CD8-positive, alpha-beta memory T cell (primary cell): Measurements from ENCODE around the gene GANC. TPM values are rescaled to one million over a fixed set of nuclear protein-coding genes. Genes with fewer than 3 reads are reported as not detected.

ENCODE experiments used
- CTCF ChIA-PET: fragments of 350-600 bp; sonication (Branson Sonifier 250); formaldehyde crosslinking; loops from one replicate; lab custom pipeline; 2021; ENCODE audit warnings: antibody characterized with exemption; lab: Charles Lee
- POLR2A ChIA-PET: fragments of 350-600 bp; sonication (Branson Sonifier 250); formaldehyde crosslinking; loops from one replicate; lab custom pipeline; 2021; ENCODE audit warnings: antibody characterized with exemption; lab: Charles Lee
- DNase-seq, 5 donors: peaks; one replicate each; pipeline versions ENCODE4 v3.0.0 to v3.0.0-alpha.2; 2020 to 2022; ENCODE audit warnings: mixed read lengths in 1 of 5
- H3K27ac ChIP-seq: one replicate; pipeline ENCODE4 v1.7.0; 2013; ENCODE audit warnings: low read depth, mild to moderate bottlenecking, low read length, moderate library complexity
- H3K27me3 ChIP-seq: 2 replicates; pipeline ENCODE4 v1.7.0; 2013; ENCODE audit warnings: low read length, mild to moderate bottlenecking; ENCODE audit not compliant: insufficient read depth, poor library complexity, severe bottlenecking
- H3K36me3 ChIP-seq: 2 replicates; pipeline ENCODE4 v1.7.0; 2013; ENCODE audit warnings: mild to moderate bottlenecking, low read length, moderate library complexity; ENCODE audit not compliant: insufficient read depth
- H3K4me1 ChIP-seq: 2 replicates; pipeline ENCODE4 v1.7.0; 2013; ENCODE audit warnings: mild to moderate bottlenecking, low read length, moderate library complexity; ENCODE audit not compliant: insufficient read depth
- H3K4me3 ChIP-seq: 2 replicates; pipeline ENCODE4 v1.7.0; 2013; ENCODE audit warnings: mild to moderate bottlenecking, low read length
- H3K9me3 ChIP-seq: 2 replicates; pipeline ENCODE4 v1.7.0; 2013; ENCODE audit warnings: mild to moderate bottlenecking, low read length
- H3K27ac Mint-ChIP-seq, 8 donors: one replicate each; pipeline ENCODE4 v1.8.0; 2020 to 2021; ENCODE audit warnings: mixed read lengths in 8 of 8, mild to moderate bottlenecking in 6 of 8, inconsistent platforms in 3 of 8, moderate library complexity in 3 of 8
- H3K27me3 Mint-ChIP-seq, 2 donors: one replicate each; pipeline ENCODE4 v1.8.0; 2020 to 2021; ENCODE audit warnings: mixed read lengths in 2 of 2, mild to moderate bottlenecking in 1 of 2, moderate library complexity in 1 of 2
- H3K36me3 Mint-ChIP-seq, 3 donors: one replicate each; pipeline ENCODE4 v1.8.0; 2020 to 2021; ENCODE audit warnings: mixed read lengths in 3 of 3, inconsistent platforms in 1 of 3, mild to moderate bottlenecking in 1 of 3
- H3K4me1 Mint-ChIP-seq, 3 donors: one replicate each; pipeline ENCODE4 v1.8.0; 2020 to 2021; ENCODE audit warnings: mixed read lengths in 3 of 3, inconsistent platforms in 1 of 3, mild to moderate bottlenecking in 1 of 3
- H3K4me3 Mint-ChIP-seq, 7 donors: one replicate each; pipeline ENCODE4 v1.8.0; 2020 to 2021; ENCODE audit warnings: mixed read lengths in 7 of 7, mild to moderate bottlenecking in 6 of 7, moderate library complexity in 4 of 7, inconsistent platforms in 2 of 7
- H3K9me3 Mint-ChIP-seq, 5 donors: one replicate each; pipeline ENCODE4 v1.8.0; 2020 to 2022; ENCODE audit warnings: mixed read lengths in 5 of 5, mild to moderate bottlenecking in 3 of 5, moderate library complexity in 2 of 5, inconsistent platforms in 1 of 5
- polyA plus RNA-seq: library from polyadenylated mRNA; unstranded; fragments of 300-500 nt; fragmentation: Illumina TruSeq; gene quantifications from one replicate; pipeline ENCODE4 v1.2.3, GENCODE V29; 2021
- total RNA-seq, 2 experiments: library from RNA; stranded (reverse); gene quantifications; one replicate each; pipeline ENCODE4 v1.2.3, GENCODE V29; 2021

Gene GANC
- total and polyA plus RNA-seq, 3 experiments from 2014 or later = 12.2 to 19.0 (median 18.0) TPM

DNA sequence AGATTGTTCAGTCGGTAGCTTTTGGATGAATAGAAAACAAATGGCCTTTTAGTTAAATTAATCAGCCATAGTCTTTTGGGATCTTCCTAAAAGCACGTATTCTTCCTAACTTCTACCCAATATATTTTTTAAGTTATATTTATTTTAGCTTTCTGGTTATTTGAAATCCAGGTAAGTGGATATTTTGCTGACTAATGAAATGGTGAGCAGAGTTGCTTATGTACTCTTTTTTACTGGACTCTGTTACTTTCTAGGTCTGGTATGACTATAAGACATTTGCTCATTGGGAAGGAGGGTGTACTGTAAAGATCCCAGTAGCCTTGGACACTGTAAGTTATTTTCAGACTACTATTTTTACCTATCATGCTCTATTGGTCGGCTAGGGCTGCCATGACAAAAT is 72.5 kb downstream of the GANC start:
- no peak overlapping the region for H3K27ac ChIP-seq
- H3K36me3 ChIP-seq = no peaks in the 10 kb centered on the region
- Mint-ChIP-seq H3K4me1 (peaks cover 0 to 2% (median 0%) of the 10 kb centered on the region in 3 donors), H3K4me3 (no peak overlapping the region), H3K36me3 (peaks cover 5 to 66% (median 27%) of the 10 kb centered on the region in 3 donors), H3K27me3 (no peaks in the 10 kb centered on the region), H3K27ac (no peak overlapping the region), H3K9me3 (no peaks in the 10 kb centered on the region)
- no peak overlapping the region for H3K4me3 ChIP-seq
- H3K27me3 ChIP-seq = no peaks in the 10 kb centered on the region
- H3K4me1 ChIP-seq = no peaks in the 10 kb centered on the region
- no peaks in the 10 kb centered on the region for H3K9me3 ChIP-seq
- CTCF ChIA-PET = no interaction called here
- POLR2A ChIA-PET = interaction anchor here (0.6 kb wide), 1 partner anchor 11 kb away, joined by 3 read pairs; no protein-coding TSS in a partner anchor
- DNase-seq = no peak

DNA sequence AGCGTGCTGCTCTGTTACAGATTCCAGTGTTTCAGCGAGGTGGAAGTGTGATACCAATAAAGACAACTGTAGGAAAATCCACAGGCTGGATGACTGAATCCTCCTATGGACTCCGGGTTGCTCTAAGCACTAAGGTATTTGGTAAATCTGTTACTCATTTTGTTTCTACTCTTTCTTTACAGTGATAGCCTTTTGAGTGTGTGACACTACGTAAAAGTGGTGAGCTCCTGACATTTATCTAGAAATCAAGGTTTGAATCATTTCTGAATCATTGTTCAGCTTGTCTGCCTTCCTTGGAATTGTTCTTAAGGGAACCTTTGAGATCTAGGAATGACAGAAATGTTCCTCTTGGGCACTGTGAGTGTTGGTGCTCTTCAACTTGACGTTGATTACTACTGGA is 75.1 kb downstream of the GANC start:
- ChIA-PET POLR2A (no interaction called here), CTCF (no interaction called here)
- no peak overlapping the region for H3K4me3 Mint-ChIP-seq
- no peaks in the 10 kb centered on the region for H3K4me1 ChIP-seq
- no peaks in the 10 kb centered on the region for H3K9me3 ChIP-seq
- DNase-seq = no peak
- no peaks in the 10 kb centered on the region for H3K27me3 Mint-ChIP-seq
- peaks cover 20 to 73% (median 35%) of the 10 kb centered on the region in 3 donors for H3K36me3 Mint-ChIP-seq
- H3K27me3 ChIP-seq = no peaks in the 10 kb centered on the region
- H3K36me3 ChIP-seq = no peaks in the 10 kb centered on the region
- no peak overlapping the region for H3K27ac ChIP-seq
- H3K4me1 Mint-ChIP-seq = peaks cover 0 to 2% (median 0%) of the 10 kb centered on the region in 3 donors
- no peak overlapping the region for H3K4me3 ChIP-seq
- peak overlapping the region in 1 of 8 donors; percentile 69 for H3K27ac Mint-ChIP-seq
- no peaks in the 10 kb centered on the region for H3K9me3 Mint-ChIP-seq

DNA sequence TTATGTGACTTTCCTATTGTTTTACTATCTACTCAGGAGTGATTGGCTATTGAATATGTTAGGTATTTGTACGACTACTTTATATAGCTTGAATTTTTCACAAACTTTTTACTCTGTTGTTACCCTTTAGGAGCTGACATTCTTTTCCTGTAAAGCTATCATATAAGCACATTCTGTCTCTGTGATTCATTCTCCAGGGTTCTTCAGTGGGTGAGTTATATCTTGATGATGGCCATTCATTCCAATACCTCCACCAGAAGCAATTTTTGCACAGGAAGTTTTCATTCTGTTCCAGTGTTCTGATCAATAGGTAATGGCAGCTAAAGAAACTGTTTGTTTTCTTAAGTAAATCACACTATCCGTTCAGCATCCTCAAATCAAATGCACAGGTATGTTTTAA is 76.2 kb downstream of the GANC start:
- Mint-ChIP-seq H3K4me1 (peaks cover 0 to 2% (median 0%) of the 10 kb centered on the region in 3 donors), H3K9me3 (no peaks in the 10 kb centered on the region), H3K4me3 (no peak overlapping the region), H3K27me3 (no peaks in the 10 kb centered on the region), H3K36me3 (peaks cover 21 to 73% (median 39%) of the 10 kb centered on the region in 3 donors), H3K27ac (peak overlapping the region in 1 of 8 donors; percentile 21)
- DNase-seq = no peak
- POLR2A ChIA-PET = no interaction called here
- Histone ChIP-seq H3K27ac (no peak overlapping the region), H3K4me3 (no peak overlapping the region), H3K27me3 (no peaks in the 10 kb centered on the region), H3K36me3 (no peaks in the 10 kb centered on the region), H3K4me1 (no peaks in the 10 kb centered on the region), H3K9me3 (no peaks in the 10 kb centered on the region)
- CTCF ChIA-PET = no interaction called here

DNA sequence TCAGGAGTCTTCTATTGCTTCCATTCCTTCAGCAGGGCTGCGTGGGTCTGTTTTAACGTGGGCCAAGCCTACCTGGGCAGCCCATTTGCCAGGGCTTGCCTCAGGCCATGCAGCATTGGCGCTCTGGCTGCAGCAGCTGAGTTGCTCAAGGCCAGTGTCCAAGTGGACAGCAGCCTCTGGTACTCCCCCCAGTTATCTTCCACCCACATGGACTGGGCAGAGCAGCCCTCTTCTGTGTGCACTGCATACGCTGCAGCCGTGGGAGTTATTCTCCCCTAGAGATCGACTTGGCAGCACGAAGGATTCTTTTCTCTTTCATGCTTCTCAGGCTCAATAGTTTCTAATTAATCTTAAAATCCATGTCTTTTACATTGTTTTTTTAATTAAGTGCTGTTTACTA is 79.4 kb downstream of the GANC start:
- H3K27ac ChIP-seq = no peak overlapping the region
- no peaks in the 10 kb centered on the region for H3K4me1 ChIP-seq
- no peak overlapping the region for H3K4me3 ChIP-seq
- CTCF ChIA-PET = no interaction called here
- peaks cover 21 to 69% (median 35%) of the 10 kb centered on the region in 3 donors for H3K36me3 Mint-ChIP-seq
- no peaks in the 10 kb centered on the region for H3K9me3 Mint-ChIP-seq
- POLR2A ChIA-PET = no interaction called here
- no peaks in the 10 kb centered on the region for H3K4me1 Mint-ChIP-seq
- no peak overlapping the region for H3K4me3 Mint-ChIP-seq
- peaks cover 4% of the 10 kb centered on the region for H3K36me3 ChIP-seq
- H3K27ac Mint-ChIP-seq = no peak overlapping the region
- H3K9me3 ChIP-seq = no peaks in the 10 kb centered on the region
- H3K27me3 ChIP-seq = no peaks in the 10 kb centered on the region
- DNase-seq = no peak
- no peaks in the 10 kb centered on the region for H3K27me3 Mint-ChIP-seq

DNA sequence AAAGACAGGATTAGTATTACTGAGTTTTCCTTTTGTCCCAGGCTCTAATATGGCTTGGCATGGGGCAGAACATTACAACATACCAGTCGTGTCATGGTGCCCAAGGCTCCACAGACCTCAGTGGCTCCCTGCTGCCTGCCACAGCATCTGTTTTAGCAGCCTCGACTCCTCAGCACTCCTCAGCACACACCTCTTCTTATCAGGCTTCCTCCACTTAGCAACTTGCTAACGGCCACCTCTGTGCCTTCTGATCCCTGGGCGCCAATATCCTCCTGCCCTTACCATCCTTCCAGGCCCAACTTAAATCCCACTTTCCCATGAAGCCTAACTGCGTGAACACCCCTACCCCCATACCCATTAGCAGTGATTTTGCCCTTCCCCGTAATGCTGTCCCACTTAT is 80.1 kb downstream of the GANC start:
- Histone ChIP-seq H3K4me3 (no peak overlapping the region), H3K4me1 (no peaks in the 10 kb centered on the region), H3K36me3 (peaks cover 4% of the 10 kb centered on the region), H3K9me3 (no peaks in the 10 kb centered on the region), H3K27ac (no peak overlapping the region), H3K27me3 (no peaks in the 10 kb centered on the region)
- no peaks in the 10 kb centered on the region for H3K4me1 Mint-ChIP-seq
- POLR2A ChIA-PET = no interaction called here
- no peaks in the 10 kb centered on the region for H3K9me3 Mint-ChIP-seq
- no peak for DNase-seq
- H3K27ac Mint-ChIP-seq = peak overlapping the region in 1 of 8 donors; percentile 21
- H3K4me3 Mint-ChIP-seq = no peak overlapping the region
- H3K27me3 Mint-ChIP-seq = no peaks in the 10 kb centered on the region
- H3K36me3 Mint-ChIP-seq = peaks cover 21 to 65% (median 33%) of the 10 kb centered on the region in 3 donors
- CTCF ChIA-PET = no interaction called here

DNA sequence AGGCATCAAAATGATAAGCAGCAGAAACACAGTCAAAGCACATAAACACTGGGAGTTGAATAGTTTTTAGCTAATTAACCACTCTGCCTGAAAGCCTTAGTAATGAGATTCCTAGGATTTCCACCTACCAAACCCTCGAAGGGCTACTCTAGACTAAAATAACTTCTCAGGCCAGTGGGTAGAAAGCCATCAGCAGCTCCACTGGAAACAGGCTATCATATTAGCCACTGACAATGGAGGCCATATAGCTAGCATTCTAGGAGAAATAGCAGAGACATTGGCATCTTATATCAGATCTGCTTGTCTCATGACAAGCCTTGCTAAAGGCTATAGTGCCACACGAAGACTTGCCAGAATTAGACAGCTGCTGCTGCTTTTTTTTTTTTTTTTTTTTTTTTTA is 81.8 kb downstream of the GANC start:
- no peaks in the 10 kb centered on the region for H3K27me3 Mint-ChIP-seq
- H3K36me3 ChIP-seq = peaks cover 4% of the 10 kb centered on the region
- H3K27me3 ChIP-seq = no peaks in the 10 kb centered on the region
- H3K36me3 Mint-ChIP-seq = peaks cover 21 to 62% (median 28%) of the 10 kb centered on the region in 3 donors
- no peaks in the 10 kb centered on the region for H3K9me3 ChIP-seq
- H3K9me3 Mint-ChIP-seq = no peaks in the 10 kb centered on the region
- DNase-seq = no peak
- no peaks in the 10 kb centered on the region for H3K4me1 ChIP-seq
- H3K27ac ChIP-seq = no peak overlapping the region
- CTCF ChIA-PET = no interaction called here
- POLR2A ChIA-PET = no interaction called here
- H3K4me3 Mint-ChIP-seq = no peak overlapping the region
- no peaks in the 10 kb centered on the region for H3K4me1 Mint-ChIP-seq
- H3K27ac Mint-ChIP-seq = no peak overlapping the region
- no peak overlapping the region for H3K4me3 ChIP-seq

DNA sequence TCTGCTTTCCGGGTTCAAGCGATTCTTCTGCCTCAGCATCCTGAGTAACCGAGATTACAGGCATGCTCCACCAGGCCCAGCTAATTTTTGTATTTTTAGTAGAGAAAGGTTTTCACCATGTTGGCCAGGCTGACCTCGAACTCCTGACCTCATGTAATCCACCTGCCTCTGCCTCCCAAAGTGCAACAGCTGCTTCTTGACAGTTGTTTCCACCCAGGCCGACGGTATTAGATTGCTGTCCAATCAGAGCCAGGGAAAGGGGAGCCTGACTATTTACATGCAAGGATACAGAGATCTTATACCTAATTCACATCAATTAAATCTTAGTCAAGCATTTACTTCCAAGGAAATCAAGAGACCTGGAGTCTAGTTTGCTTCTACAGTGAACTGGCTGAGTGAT is 82.3 kb downstream of the GANC start:
- DNase-seq = no peak
- Mint-ChIP-seq H3K4me1 (no peaks in the 10 kb centered on the region), H3K9me3 (no peaks in the 10 kb centered on the region), H3K27ac (no peak overlapping the region), H3K36me3 (peaks cover 21 to 63% (median 27%) of the 10 kb centered on the region in 3 donors), H3K27me3 (no peaks in the 10 kb centered on the region), H3K4me3 (no peak overlapping the region)
- H3K4me1 ChIP-seq = no peaks in the 10 kb centered on the region
- ChIA-PET CTCF (no interaction called here), POLR2A (no interaction called here)
- H3K36me3 ChIP-seq = peaks cover 4% of the 10 kb centered on the region
- no peaks in the 10 kb centered on the region for H3K9me3 ChIP-seq
- H3K27ac ChIP-seq = no peak overlapping the region
- H3K4me3 ChIP-seq = no peak overlapping the region
- no peaks in the 10 kb centered on the region for H3K27me3 ChIP-seq

DNA sequence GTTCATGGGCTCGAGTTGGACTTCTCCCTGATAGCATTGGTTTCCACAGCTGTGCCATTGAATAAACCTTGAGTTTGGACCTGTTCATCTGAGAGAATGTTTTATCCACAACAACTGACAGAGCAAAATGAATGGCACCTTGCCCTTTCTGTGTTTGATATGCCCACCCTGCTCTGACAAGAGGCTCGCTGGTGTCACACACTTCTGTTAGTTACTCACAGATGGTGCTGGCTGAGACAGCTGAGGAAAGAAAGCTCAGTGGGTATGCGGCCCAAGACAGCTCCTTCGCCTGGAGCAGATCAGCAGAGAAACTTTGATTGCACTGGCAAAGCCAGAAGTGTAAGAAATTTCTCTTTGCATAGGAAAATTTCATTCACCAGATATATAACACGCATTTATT is 83.8 kb downstream of the GANC start:
- POLR2A ChIA-PET = no interaction called here
- H3K4me3 ChIP-seq = no peak overlapping the region
- H3K27me3 ChIP-seq = no peaks in the 10 kb centered on the region
- H3K4me1 ChIP-seq = no peaks in the 10 kb centered on the region
- Mint-ChIP-seq H3K9me3 (no peaks in the 10 kb centered on the region), H3K27me3 (no peaks in the 10 kb centered on the region), H3K27ac (no peak overlapping the region), H3K4me3 (no peak overlapping the region), H3K4me1 (no peaks in the 10 kb centered on the region), H3K36me3 (peaks cover 12 to 60% (median 16%) of the 10 kb centered on the region in 3 donors)
- CTCF ChIA-PET = no interaction called here
- peaks cover 4% of the 10 kb centered on the region for H3K36me3 ChIP-seq
- no peak for DNase-seq
- H3K27ac ChIP-seq = no peak overlapping the region
- no peaks in the 10 kb centered on the region for H3K9me3 ChIP-seq

DNA sequence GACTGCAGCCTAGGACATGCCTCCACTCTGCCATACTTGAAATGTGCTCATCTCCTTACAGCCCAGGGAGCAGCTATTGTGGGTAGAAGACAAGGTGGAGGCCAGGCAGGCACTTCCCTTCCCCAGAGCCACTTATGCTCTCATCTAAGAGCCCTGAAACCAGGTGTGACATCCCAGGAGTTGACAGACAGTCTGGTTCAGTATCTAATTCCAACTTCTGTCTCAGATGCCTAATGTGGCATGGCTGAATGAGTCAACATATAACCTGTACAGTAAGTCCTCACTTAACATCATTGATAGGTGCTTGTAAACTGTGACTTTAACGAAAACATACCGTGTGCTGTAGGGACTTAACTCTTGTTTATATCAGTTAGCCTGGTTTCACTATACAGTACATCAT is 85.1 kb downstream of the GANC start:
- Mint-ChIP-seq H3K4me3 (no peak overlapping the region), H3K4me1 (no peaks in the 10 kb centered on the region), H3K27me3 (no peaks in the 10 kb centered on the region), H3K27ac (no peak overlapping the region), H3K9me3 (no peaks in the 10 kb centered on the region), H3K36me3 (peaks cover 4 to 52% (median 15%) of the 10 kb centered on the region in 3 donors)
- Histone ChIP-seq H3K27ac (no peak overlapping the region), H3K9me3 (no peaks in the 10 kb centered on the region), H3K27me3 (no peaks in the 10 kb centered on the region), H3K4me3 (no peak overlapping the region), H3K36me3 (peaks cover 4% of the 10 kb centered on the region), H3K4me1 (no peaks in the 10 kb centered on the region)
- DNase-seq = no peak
- POLR2A ChIA-PET = no interaction called here
- CTCF ChIA-PET = no interaction called here
